GM18507 (cell line): ENCODE measurements around the gene ATXN7L1.

Experiments used
- DNase-seq: peaks from one replicate; pipeline ENCODE4 v3.0.0; 2011; ENCODE audit warnings: low read depth; ENCODE audit not compliant: insufficient read length; ENCODE audit errors: extremely low spot score
- FAIRE-seq: peaks from 2 replicates; lab custom pipeline; 2011; peaks lifted over from hg19 to GRCh38; lab: Jason Lieb, UNC

Gene ATXN7L1

DNA sequence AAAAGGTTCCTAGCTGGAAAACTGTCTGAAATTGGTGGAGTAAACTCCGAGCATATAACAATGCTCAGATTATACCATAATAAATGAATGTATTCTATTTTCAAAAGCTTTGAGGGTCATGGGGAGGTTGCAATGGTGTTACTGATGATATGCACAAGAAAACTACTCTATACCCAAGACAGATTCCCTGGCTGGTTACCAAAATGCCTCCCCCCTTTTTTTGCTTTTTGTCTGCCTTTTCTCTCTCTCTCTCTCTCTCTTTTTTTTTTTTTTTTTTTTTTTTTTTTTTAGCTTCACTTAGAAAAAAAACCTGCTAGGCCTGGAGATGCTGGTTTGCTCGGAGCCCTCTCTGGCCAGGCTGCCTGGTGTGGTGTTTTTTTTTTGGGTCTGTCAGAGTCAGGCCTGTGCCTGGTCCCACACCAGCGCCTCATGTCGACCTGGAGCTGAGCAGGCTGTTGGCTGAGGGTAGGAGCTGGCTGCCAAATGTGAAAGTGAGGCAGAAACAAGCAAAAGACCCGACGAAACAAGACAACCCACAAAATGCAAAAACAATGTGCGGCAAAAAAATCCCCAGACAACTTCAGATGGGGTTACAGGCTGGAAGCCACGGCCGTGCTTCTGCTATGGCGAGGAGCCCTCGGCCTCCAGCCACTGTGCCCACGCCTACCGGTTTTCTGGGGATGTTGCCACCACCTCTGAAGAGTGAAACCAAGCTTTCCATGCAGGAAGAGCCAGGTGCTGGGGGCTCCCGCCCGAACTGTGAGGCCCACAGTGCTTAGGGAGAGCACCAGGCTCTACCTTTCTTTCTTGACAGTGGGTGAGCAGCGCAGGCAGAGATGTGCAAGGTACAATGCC, 235.2 kb downstream of the ATXN7L1 start:
- FAIRE-seq, result no peak
- no peak for DNase-seq

- DNase-seq, result no peak
- FAIRE-seq, result no peak
These were observed 236.5 kb downstream of the ATXN7L1 start for GRCh38 chr7:105639667-105640493.

GRCh38 chr7:105638902-105639495, 237.4 kb downstream of the ATXN7L1 start:
- FAIRE-seq (no peak), DNase-seq (no peak)

GRCh38 chr7:105638334-105638733, 238.1 kb downstream of the ATXN7L1 start:
- no peak for FAIRE-seq

GRCh38 chr7:105637755-105638154, 238.6 kb downstream of the ATXN7L1 start:
- FAIRE-seq (no peak), DNase-seq (no peak)

More at GRCh38 chr7:105638334-105638733, 238.1 kb downstream of the ATXN7L1 start:
- DNase-seq, result no peak

DNA sequence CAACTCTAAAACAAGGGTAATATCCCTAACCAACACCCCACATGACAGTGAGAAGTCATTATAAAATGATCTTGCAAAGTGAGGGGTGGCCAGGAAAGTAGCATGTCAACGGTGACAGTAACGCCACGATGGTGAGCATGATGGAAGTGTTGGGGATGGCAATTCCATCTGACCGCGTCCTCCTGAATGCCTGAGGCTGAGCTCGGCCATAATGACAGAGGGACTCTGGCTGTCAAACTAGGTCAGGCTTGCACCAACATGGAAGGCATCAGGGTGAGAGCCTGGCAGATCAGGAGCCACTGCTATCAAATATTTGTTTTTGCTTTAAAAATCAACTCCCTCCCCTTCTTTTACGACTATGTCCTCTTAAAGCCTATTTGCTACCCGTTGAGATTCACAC, 239.4 kb downstream of the ATXN7L1 start:
- FAIRE-seq (no peak), DNase-seq (no peak)

DNA sequence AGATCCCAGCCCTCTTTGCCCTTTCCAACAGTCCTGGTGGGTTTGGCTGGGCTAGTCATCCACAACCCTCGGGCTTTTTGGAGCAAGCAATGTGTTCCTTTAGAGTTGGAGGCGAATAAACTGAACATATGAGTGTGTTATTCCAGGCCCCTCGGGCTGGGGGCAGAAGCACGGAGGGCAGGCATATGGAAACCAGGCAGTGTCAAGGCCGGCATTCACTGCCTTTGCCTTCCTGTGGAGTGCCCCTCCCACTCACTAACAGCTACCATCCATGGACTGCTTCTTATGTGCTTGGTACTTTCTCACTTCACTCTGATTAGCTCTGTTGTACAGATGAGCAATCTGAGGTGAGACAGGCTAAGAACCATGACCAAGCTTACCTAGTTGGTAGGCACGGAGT, 241.2 kb downstream of the ATXN7L1 start:
- no peak for DNase-seq
- no peak for FAIRE-seq

DNA sequence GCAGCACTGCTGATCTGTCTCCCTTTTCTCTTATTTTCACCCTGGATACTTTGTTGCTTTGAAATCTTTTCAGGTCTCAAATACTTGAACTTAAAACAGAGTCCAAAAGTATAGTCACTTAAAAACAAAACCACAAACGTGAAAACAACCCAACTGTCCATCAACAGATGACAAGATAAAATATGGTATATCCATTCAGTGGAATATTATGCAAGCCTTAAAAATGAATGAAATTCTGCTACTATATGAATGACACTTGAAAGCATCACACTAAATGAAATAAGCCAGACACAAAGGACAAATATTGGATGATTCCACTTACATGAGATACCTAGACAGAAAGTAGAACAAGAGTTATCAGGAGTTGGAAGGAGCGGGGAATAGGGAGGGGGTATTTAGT, 250.4 kb downstream of the ATXN7L1 start:
- FAIRE-seq (no peak), DNase-seq (no peak)

GRCh38 chr7:105623906-105624305, 252.5 kb downstream of the ATXN7L1 start:
- FAIRE-seq, result no peak
- no peak for DNase-seq

DNA sequence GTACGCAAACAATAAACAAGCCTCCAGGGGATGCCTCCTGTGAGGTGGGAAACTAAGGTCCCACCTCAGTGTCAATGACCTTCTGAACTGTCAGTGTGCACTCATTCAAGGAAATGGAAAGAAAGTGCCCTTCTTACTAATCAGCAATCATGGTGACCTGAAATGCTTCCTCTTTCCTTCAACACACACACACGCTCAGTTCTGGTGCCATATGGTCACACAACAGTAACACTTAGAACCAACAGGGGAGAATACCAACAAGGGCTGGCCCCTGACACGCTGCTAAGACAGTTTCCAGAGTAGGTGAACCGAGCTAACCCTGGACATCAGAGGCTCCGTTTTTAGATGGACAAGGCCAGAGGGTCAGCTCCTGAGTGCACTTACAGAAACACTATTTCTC, 253.0 kb downstream of the ATXN7L1 start:
- DNase-seq (no peak), FAIRE-seq (no peak)

DNA sequence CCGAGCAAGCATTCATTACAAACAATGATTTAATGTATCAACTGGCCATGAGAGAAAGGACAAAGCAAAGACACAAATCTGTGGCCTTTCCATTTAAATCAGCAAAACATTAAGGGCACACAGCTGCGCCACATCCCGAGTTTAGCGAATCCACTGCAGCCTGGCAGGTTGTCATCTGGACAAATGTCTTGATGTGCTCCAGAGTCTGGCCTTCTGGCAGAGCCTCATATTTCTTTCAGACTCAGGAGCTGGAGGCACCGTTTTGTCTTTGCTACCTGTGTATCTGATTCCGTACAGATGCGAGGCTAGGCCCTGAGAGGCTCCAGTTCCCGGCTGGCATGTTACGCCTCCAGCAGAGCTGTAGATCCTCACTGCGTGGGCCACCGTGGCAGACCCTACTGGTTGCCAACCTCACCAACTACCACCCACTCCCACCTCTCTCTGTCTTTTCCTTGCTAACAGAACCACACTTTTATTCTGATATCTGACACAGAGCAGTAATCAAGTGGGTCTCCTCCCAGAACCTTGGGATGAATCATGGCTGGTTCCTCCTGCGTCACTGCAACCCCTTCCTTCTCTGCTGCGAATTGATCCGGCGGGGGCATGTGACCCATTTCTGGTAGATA, 254.2 kb downstream of the ATXN7L1 start:
- FAIRE-seq (no peak), DNase-seq (no peak)

- FAIRE-seq, result no peak
- no peak for DNase-seq
These were observed 254.8 kb downstream of the ATXN7L1 start for GRCh38 chr7:105621617-105622016.

GRCh38 chr7:105621176-105621575, 255.2 kb downstream of the ATXN7L1 start:
- FAIRE-seq (no peak), DNase-seq (no peak)

DNA sequence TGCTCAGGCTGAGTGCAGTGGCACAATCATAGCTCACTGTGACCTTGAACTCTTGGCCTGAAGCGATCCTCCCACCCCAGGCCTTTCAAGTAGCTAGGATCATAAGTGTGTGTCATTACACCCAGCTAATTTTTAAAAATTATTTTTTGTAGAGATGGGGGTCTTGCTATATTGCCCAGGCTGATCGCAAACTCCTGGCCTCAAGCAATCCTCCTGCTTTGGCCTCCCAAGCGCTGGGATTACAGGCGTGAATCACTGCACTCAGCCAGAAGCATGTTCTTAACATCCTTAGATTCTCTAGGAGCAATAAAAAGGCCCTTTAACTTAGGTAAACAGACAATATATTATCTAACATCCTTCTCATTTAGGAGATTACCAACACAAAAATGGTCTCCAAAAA, 256.8 kb downstream of the ATXN7L1 start:
- FAIRE-seq (no peak), DNase-seq (no peak)

GRCh38 chr7:105618016-105618296, 258.4 kb downstream of the ATXN7L1 start:
- FAIRE-seq (no peak), DNase-seq (no peak)

- DNase-seq (no peak), FAIRE-seq (no peak)
These were observed 259.0 kb downstream of the ATXN7L1 start for GRCh38 chr7:105617280-105618015.

DNA sequence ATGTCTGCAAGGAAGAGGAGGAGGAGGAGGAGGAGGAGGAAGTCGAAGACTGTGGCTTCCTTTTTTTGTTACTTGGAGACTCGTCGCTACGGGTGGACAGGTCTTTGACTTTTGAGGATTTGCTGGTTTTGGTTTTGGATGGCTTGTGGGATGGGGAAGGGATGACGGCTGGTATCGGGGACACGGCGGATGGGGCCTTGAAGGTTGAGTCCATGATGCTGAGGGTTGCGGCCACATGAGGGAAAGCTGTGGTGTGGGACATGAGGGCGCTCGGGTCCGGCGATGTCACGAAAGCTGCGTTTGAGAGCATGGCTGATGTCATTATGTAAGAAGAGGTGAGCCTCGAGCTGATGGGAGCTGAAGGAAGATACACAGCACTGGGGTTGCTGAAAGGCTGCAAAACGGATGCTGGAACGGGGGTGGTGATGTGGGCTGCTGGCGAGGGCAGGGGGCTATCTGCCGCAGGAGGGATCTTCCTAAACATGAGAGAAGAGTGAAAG, 262.0 kb downstream of the ATXN7L1 start:
- no peak for FAIRE-seq

DNA sequence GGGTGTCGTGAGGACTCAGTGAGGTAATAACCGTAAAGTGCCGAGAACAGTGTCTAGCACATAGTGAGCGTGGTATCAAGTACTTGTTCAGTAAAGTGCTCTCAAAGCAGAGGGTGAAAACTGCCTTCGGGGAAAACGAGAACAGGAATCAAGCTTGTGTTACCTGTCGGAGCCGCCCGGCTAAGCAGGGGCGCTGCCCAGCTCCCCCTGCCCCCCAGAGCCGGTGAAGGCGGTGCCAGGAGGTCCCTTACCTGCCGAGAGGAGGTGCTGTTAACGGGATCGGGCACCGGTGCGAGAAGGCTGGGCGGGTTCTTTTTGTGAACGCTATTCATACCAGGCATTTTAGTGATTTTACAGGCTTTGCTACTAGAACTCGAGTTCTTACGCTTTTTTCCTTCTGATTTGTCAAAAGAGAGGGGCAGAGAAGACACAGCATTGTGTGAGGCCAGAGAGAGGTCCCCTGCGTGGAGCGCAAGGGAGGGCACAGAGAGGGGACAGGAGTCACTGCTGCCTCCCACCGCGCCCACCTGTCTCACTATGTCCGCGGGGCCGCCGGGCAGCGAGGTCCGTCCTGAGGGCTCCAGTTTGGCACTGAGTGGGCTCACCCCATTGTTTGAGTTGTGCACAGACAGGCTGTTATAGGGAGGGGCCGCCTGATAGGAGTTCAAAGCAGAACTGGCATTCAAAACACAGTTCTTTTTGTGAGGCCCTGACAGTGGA, 262.6 kb downstream of the ATXN7L1 start:
- FAIRE-seq, result no peak
- no peak for DNase-seq

More for the DNA sequence above, 262.0 kb downstream of the ATXN7L1 start:
- no peak for DNase-seq

GRCh38 chr7:105612806-105613205, 263.6 kb downstream of the ATXN7L1 start:
- DNase-seq (no peak), FAIRE-seq (no peak)
